Esophagus muscularis mucosa (tissue), 3 donors: Measurements from ENCODE around the gene DNAAF6.

Experiments used
- POLR2A ChIP-seq: fragments of 450-650 bp; IDR thresholded peaks from one replicate; pipeline ENCODE4 v1.6.1; 2017; ENCODE audit warnings: antibody characterized with exemption, moderate library complexity, mild to moderate bottlenecking, low read depth
- POLR2AphosphoS5 ChIP-seq, 2 donors: sonication (generic); formaldehyde crosslinking; IDR thresholded peaks; one replicate each; pipeline ENCODE4 v1.6.1; 2017; ENCODE audit warnings: antibody characterized with exemption in 2 of 2
- TF ChIP-seq, protein P1 (sequence below), 3 experiments: fragments of 200-600 bp in 2 of 3; fragments of 450-650 bp in 1 of 3; sonication (generic) in 2 of 3; IDR thresholded peaks; one replicate each; pipeline ENCODE4 v1.5.1; 2017 to 2019; ENCODE audit warnings: antibody characterized with exemption in 3 of 3, mild to moderate bottlenecking in 2 of 3, moderate library complexity in 1 of 3

DNA sequence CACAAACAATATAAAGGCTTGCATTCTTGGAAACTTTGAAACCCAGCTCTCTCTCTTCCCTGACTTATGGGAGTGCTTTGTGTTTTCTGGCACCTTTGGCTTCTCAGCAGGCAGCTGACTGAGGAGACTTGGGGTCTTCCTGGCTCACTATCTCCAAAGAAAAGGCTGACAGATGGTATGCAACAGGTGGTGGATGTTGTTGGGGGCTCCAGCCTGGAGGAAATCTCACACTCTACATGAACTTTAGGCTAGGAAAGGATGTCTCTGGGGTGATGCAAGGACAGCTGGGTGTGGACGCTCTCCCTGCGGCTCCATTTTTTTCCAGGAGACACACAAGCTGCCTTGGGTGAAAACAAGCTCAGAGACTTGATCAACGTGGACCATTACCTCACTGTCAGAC, 67.4 kb downstream of the DNAAF6 start:
- TF ChIP-seq, protein P1, sequence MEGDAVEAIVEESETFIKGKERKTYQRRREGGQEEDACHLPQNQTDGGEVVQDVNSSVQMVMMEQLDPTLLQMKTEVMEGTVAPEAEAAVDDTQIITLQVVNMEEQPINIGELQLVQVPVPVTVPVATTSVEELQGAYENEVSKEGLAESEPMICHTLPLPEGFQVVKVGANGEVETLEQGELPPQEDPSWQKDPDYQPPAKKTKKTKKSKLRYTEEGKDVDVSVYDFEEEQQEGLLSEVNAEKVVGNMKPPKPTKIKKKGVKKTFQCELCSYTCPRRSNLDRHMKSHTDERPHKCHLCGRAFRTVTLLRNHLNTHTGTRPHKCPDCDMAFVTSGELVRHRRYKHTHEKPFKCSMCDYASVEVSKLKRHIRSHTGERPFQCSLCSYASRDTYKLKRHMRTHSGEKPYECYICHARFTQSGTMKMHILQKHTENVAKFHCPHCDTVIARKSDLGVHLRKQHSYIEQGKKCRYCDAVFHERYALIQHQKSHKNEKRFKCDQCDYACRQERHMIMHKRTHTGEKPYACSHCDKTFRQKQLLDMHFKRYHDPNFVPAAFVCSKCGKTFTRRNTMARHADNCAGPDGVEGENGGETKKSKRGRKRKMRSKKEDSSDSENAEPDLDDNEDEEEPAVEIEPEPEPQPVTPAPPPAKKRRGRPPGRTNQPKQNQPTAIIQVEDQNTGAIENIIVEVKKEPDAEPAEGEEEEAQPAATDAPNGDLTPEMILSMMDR (IDR thresholded peaks at IDR 0.05), result no peak
- TF ChIP-seq POLR2A, result no peak
- TF ChIP-seq POLR2AphosphoS5 (IDR thresholded peaks at IDR 0.05), result no peak
